ENCODE data around the gene TMEM130. TPM values are rescaled to one million over a fixed set of nuclear protein-coding genes. Genes with fewer than 3 reads are reported as not detected.

Gene TMEM130
- total and polyA plus RNA-seq, 10 of the 15 experiments (the other 5 are each of a cell fraction or from before 2014, with no cell fraction given): 0.04 to 0.15 (median 0.11) TPM; not detected in 7

- in situ Hi-C loops (cut with MboI): no loop called here
- H3K9ac ChIP-seq (ENCODE audit: control insufficient read depth, insufficient read depth, low read length): no peak overlapping the region
- intact Hi-C loops (cut with micrococcal nuclease; ENCODE audit: unreplicated experiment): no loop called here
- H3K27ac ChIP-seq (ENCODE audit: control insufficient read depth, insufficient read depth): no peak overlapping the region
- no peaks in the 10 kb centered on the region for H3K79me2 ChIP-seq (ENCODE audit: control insufficient read depth, insufficient read depth, low read length)
- WGBS (ENCODE audit: insufficient coverage, insufficient replicate concordance, low lambda C conversion rate, missing lambda C conversion rate): 3% methylated on average over 25 of the region's 25 CpGs
- no peaks in the 10 kb centered on the region for H4K20me1 ChIP-seq (ENCODE audit: control insufficient read depth, insufficient read depth)
- H3K36me3 ChIP-seq (ENCODE audit: control insufficient read depth in 2 of 2, insufficient read depth in 2 of 2, low read length in 1 of 2): no peaks in the 10 kb centered on the region
- BruUV-seq (replicated peaks): no TSS peak
- no peak overlapping the region for H2AFZ ChIP-seq (ENCODE audit: control insufficient read depth, low read depth, low read length)
- RAD21 ChIA-PET (ENCODE audit: unreplicated experiment): no interaction called here
- ATAC-seq (peak; percentile 7; the same call in 1 of the 3 replicates), DNase-seq (ENCODE audit: low read depth, low spot score) (no peak), FAIRE-seq (no peak)
- POLR2A ChIA-PET: no interaction called here
- H3K4me3 ChIP-seq: no peak overlapping the region
- no peak for TF ChIP-seq CREM (IDR thresholded peaks at IDR 0.05; ENCODE audit: low read depth)
- no peak for TF ChIP-seq ASH2L (IDR thresholded peaks at IDR 0.05; ENCODE audit: borderline replicate concordance, low read depth)
- TF ChIP-seq BHLHE40 (IDR thresholded peaks at IDR 0.05; ENCODE audit: borderline replicate concordance in 1 of 2, low read depth in 2 of 2, low read length in 1 of 2): no peak
- TF ChIP-seq YY1 (IDR thresholded peaks at IDR 0.05; ENCODE audit: low read depth, low read length): 0 out of 2 replicates have a peak, but pooled peaks have one; percentile 30
- no peak for TF ChIP-seq PRDM15 (CRISPR knock-in tag; IDR thresholded peaks at IDR 0.05)
- H3K4me1 ChIP-seq (ENCODE audit: control insufficient read depth, insufficient read depth, low read length): 0 out of 2 replicates have a peak, but pooled peaks cover 8% of the 10 kb centered on the region
- CTCF ChIA-PET: no interaction called here
- H3K4me2 ChIP-seq (ENCODE audit: control insufficient read depth, insufficient read depth): no peak overlapping the region
- H3K27me3 ChIP-seq (replicated peaks in 1 of 2; ENCODE audit: control insufficient read depth in 2 of 2, insufficient read depth in 2 of 2, low read length in 1 of 2): peaks cover 6 to 13% of the 10 kb centered on the region in 2 experiments; a peak in 3 of 4 replicates
- SMC1A ChIA-PET (ENCODE audit: uncharacterized antibody, unreplicated experiment): no interaction called here
- H3K9me3 ChIP-seq (replicated peaks; ENCODE audit: control insufficient read depth, insufficient read depth, low read length): no peaks in the 10 kb centered on the region
Measured at GRCh38 chr7:98869027-98869596, 702 bp downstream of the TMEM130 start.

All from GM12878 (cell line).